HCT116 (cell line): ENCODE results near the gene PHF10. TPM values are rescaled to one million over a fixed set of nuclear protein-coding genes. Genes with fewer than 3 reads are reported as not detected.

Source experiments
- ATAC-seq: fragments of 200-7000 bp; cut with Tn5 transposase; 2 replicates; pipeline ENCODE4 v1.9.1; 2020; ENCODE audit warnings: mild to moderate bottlenecking, moderate library complexity
- BruUV-seq: library from RNA; stranded (reverse); fragments of 400-500 nt; replicated peaks from 2 replicates; lab custom pipeline; 2021; lab: Mats Ljungman, UMichigan
- CTCF ChIA-PET: fragments of 300-600 bp; sonication (Branson Sonifier 250); formaldehyde crosslinking; loops from one replicate; lab custom pipeline; 2021; ENCODE audit warnings: antibody characterized with exemption; lab: Charles Lee
- POLR2A ChIA-PET: fragments of 300-600, 350-600 bp; sonication (Branson Sonifier 250); formaldehyde crosslinking; loops from one replicate; lab custom pipeline; 2021; ENCODE audit warnings: antibody characterized with exemption; lab: Charles Lee
- RAD21 ChIA-PET, 2 experiments: fragments of 300-600 bp; sonication (Branson Sonifier 250); formaldehyde crosslinking; loops; one replicate each; lab custom pipeline; 2023; ENCODE audit warnings: low total read pairs in 2 of 2; ENCODE audit not compliant: uncharacterized antibody in 2 of 2, unreplicated experiment in 2 of 2, low non-redundant PET in 1 of 2; lab: Charles Lee
- DNase-seq: peaks from one replicate; pipeline ENCODE4 v3.0.0-alpha.2; 2010; ENCODE audit warnings: low read depth, low spot score
- H2AFZ ChIP-seq: fragments of 200-600 bp; shearing (Covaris generic), sonication (generic); 2 replicates; pipeline ENCODE4 v1.6.1; 2017; ENCODE audit warnings: low read depth, mixed run types, mixed read lengths, antibody characterized with exemption, low read length; ENCODE audit not compliant: poor library complexity, severe bottlenecking
- H3K27ac ChIP-seq: 2 replicates; pipeline ENCODE4 v1.5.1; 2012; ENCODE audit warnings: low read depth, low read length
- H3K27me3 ChIP-seq: fragments of 200-600 bp; sonication (generic); 2 replicates; pipeline ENCODE4 v1.6.1; 2016; ENCODE audit warnings: mixed run types, low read length, mixed read lengths; ENCODE audit not compliant: insufficient read depth
- H3K36me3 ChIP-seq, 2 experiments: fragments of 200-500 bp in 1 of 2; fragments of 200-600 bp in 1 of 2; sonication (Bioruptor generic) in 1 of 2; sonication (generic) in 1 of 2; 2 replicates each; pipeline versions ENCODE4 v1.5.1 to v1.6.1; 2014 to 2016; ENCODE audit warnings: low read length in 2 of 2, inconsistent platforms in 1 of 2, mixed read lengths in 1 of 2, mixed run types in 1 of 2; ENCODE audit not compliant: insufficient read depth in 2 of 2, control insufficient read depth in 1 of 2
- H3K4me1 ChIP-seq, 2 experiments: fragments of 200-600 bp in 1 of 2; sonication (generic) in 1 of 2; 2 replicates each; pipeline versions ENCODE4 v1.5.1 to v1.6.1; 2012 to 2017; ENCODE audit warnings: low read length in 2 of 2, inconsistent platforms in 1 of 2, mild to moderate bottlenecking in 1 of 2, mixed read lengths in 1 of 2, mixed run types in 1 of 2, moderate library complexity in 1 of 2; ENCODE audit not compliant: insufficient read depth in 2 of 2, control insufficient read depth in 1 of 2
- H3K4me2 ChIP-seq: fragments of 200-600 bp; sonication (generic); 2 replicates; pipeline ENCODE4 v1.6.1; 2017; ENCODE audit warnings: mixed run types, low read length, mixed read lengths
- H3K4me3 ChIP-seq, 2 experiments: fragments of 200-600 bp in 1 of 2; sonication (generic) in 1 of 2; replicated peaks in 1 of 2; 2 replicates each; pipeline ENCODE4 v1.5.1; 2011 to 2016; ENCODE audit warnings: low read length in 2 of 2, control low read depth in 1 of 2, low read depth in 1 of 2, mild to moderate bottlenecking in 1 of 2, mixed read lengths in 1 of 2, mixed run types in 1 of 2
- H3K79me2 ChIP-seq: fragments of 200-600 bp; sonication (generic); 2 replicates; pipeline ENCODE4 v1.6.1; 2017; ENCODE audit warnings: mild to moderate bottlenecking, mixed run types, low read length, moderate library complexity, mixed read lengths; ENCODE audit not compliant: insufficient read depth
- H3K9ac ChIP-seq: fragments of 200-600 bp; sonication (generic); 2 replicates; pipeline ENCODE4 v1.6.1; 2016; ENCODE audit warnings: low read length, mixed read lengths
- H3K9me2 ChIP-seq: fragments of 200-600 bp; sonication (generic), shearing (Covaris generic); 2 replicates; pipeline ENCODE4 v1.6.1; 2017; ENCODE audit warnings: mixed run types, mild to moderate bottlenecking, moderate library complexity; ENCODE audit not compliant: insufficient read depth
- H3K9me3 ChIP-seq, 2 experiments: fragments of 200-500 bp in 1 of 2; fragments of 200-600 bp in 1 of 2; sonication (Bioruptor generic) in 1 of 2; sonication (generic) in 1 of 2; 2 replicates each; pipeline ENCODE4 v1.6.1; 2014 to 2017; ENCODE audit warnings: low read length in 2 of 2, mixed read lengths in 2 of 2, inconsistent platforms in 1 of 2, low read depth in 1 of 2, mild to moderate bottlenecking in 1 of 2, mixed run types in 1 of 2, moderate library complexity in 1 of 2; ENCODE audit not compliant: control insufficient read depth in 1 of 2, insufficient read depth in 1 of 2
- H4K20me1 ChIP-seq: fragments of 200-600 bp; sonication (generic), shearing (Covaris generic); 2 replicates; pipeline ENCODE4 v1.6.1; 2017; ENCODE audit warnings: mixed run types, mild to moderate bottlenecking, moderate library complexity; ENCODE audit not compliant: insufficient read depth
- CBX3 ChIP-seq: IDR thresholded peaks from 2 replicates; pipeline ENCODE4 v1.6.1; 2012; ENCODE audit warnings: low read depth
- CEBPB ChIP-seq: IDR thresholded peaks from 2 replicates; pipeline ENCODE4 v1.6.1; 2012; ENCODE audit warnings: low read depth
- EGR1 ChIP-seq: IDR thresholded peaks from 2 replicates; pipeline ENCODE4 v1.6.1; 2012; ENCODE audit warnings: low read depth
- EZH2 ChIP-seq: fragments of 200-600 bp; sonication (generic); IDR thresholded peaks from 2 replicates; pipeline ENCODE4 v1.6.1; 2017; ENCODE audit warnings: antibody characterized with exemption, mixed run types
- FOSL1 ChIP-seq: IDR thresholded peaks from 2 replicates; pipeline ENCODE4 v1.6.1; 2012; ENCODE audit warnings: low read depth
- JUND ChIP-seq: IDR thresholded peaks from 2 replicates; pipeline ENCODE4 v1.6.1; 2012
- MAX ChIP-seq: IDR thresholded peaks from 2 replicates; pipeline ENCODE4 v1.6.1; 2012
- POLR2A ChIP-seq: IDR thresholded peaks from 2 replicates; pipeline ENCODE4 v1.7.0; 2011; ENCODE audit warnings: borderline replicate concordance; ENCODE audit not compliant: insufficient read depth, insufficient read length; ENCODE audit errors: extremely low read depth
- POLR2AphosphoS5 ChIP-seq: IDR thresholded peaks from 2 replicates; pipeline ENCODE4 v1.6.1; 2011; ENCODE audit warnings: mild to moderate bottlenecking, low read depth, low read length, moderate library complexity
- RAD21 ChIP-seq: IDR thresholded peaks from 2 replicates; pipeline ENCODE4 v1.6.1; 2012; ENCODE audit warnings: low read depth, mild to moderate bottlenecking
- SIN3A ChIP-seq: IDR thresholded peaks from 2 replicates; pipeline ENCODE4 v1.6.1; 2012; ENCODE audit warnings: low read depth
- SRF ChIP-seq: IDR thresholded peaks from 2 replicates; pipeline ENCODE4 v1.6.1; 2012; ENCODE audit warnings: low read depth
- TCF7L2 ChIP-seq: IDR thresholded peaks from 2 replicates; pipeline ENCODE4 v1.7.0; 2011; ENCODE audit warnings: borderline replicate concordance, inconsistent platforms; ENCODE audit not compliant: insufficient read depth, insufficient read length; ENCODE audit errors: extremely low read depth
- YY1 ChIP-seq: IDR thresholded peaks from 2 replicates; pipeline ENCODE4 v1.6.1; 2011; ENCODE audit warnings: low read length, low read depth, moderate library complexity, mild to moderate bottlenecking; ENCODE audit not compliant: insufficient replicate concordance; ENCODE audit errors: extremely low read depth
- ZNF274 ChIP-seq: fragments of 200-500 bp; sonication (Bioruptor generic); IDR thresholded peaks from 2 replicates; pipeline ENCODE4 v1.6.1; 2014; ENCODE audit warnings: mild to moderate bottlenecking, low read depth, low read length, inconsistent platforms
- intact Hi-C: fragments of 100-400 bp; cut with micrococcal nuclease; formaldehyde crosslinking; loops from 2 replicates; pipeline ENCODE4 v1.10.0; 2022
- total RNA-seq: library from RNA; stranded (reverse); gene quantifications from one replicate; pipeline ENCODE4 v1.2.1, GENCODE V29; 2021; ENCODE audit not compliant: unreplicated experiment
- TF ChIP-seq, protein P1 (sequence below): IDR thresholded peaks from 2 replicates; pipeline ENCODE4 v1.6.1; 2012
- TF ChIP-seq, protein P2 (sequence below): IDR thresholded peaks from 2 replicates; pipeline ENCODE4 v1.6.1; 2012; ENCODE audit warnings: low read depth
- TF ChIP-seq, protein P3 (sequence below), 3 experiments: fragments of 200-600 bp in 1 of 3; sonication (generic) in 1 of 3; IDR thresholded peaks in 2 of 3; conservative IDR thresholded peaks in 1 of 3; 2 replicates each; pipeline ENCODE4 v1.5.1; 2012 to 2017; ENCODE audit warnings: low read depth in 2 of 3, low read length in 2 of 3, antibody characterized with exemption in 1 of 3, borderline replicate concordance in 1 of 3, control low read depth in 1 of 3, mild to moderate bottlenecking in 1 of 3, mixed read lengths in 1 of 3, mixed run types in 1 of 3, moderate library complexity in 1 of 3; ENCODE audit not compliant: insufficient read depth in 1 of 3

PHF10 gene
- total RNA-seq, 1 experiment from 2014 or later, result 45.5 TPM

DNA sequence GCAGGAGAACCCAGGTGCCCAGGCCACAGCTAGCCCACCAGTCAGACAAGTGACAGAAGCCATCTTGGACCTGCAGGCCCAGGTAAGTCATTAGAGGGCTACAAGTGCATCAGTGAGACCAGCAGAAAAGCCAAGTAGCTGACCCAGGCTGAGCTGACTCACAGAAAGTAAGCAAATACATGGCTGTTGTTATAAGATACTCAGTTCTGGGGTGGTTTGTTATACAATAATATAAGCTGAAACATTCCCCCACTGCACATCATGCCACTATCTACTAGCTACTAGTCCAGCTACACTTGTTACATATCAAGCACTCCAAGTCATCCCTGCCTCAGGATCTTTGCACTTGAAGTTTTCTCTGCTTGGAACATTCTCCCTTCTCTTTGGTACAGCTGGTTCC is 17.0 kb upstream of the PHF10 start:
- TF ChIP-seq, protein P1, sequence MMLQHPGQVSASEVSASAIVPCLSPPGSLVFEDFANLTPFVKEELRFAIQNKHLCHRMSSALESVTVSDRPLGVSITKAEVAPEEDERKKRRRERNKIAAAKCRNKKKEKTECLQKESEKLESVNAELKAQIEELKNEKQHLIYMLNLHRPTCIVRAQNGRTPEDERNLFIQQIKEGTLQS, result no peak
- TF ChIP-seq SRF (no peak), ZNF274 (no peak), CEBPB (no peak), TCF7L2 (no peak), MAX (no peak), YY1 (no peak), RAD21 (no peak), JUND (no peak), POLR2A (no peak), POLR2AphosphoS5 (no peak), SIN3A (no peak), FOSL1 (no peak), CBX3 (no peak), EGR1 (no peak), EZH2 (no peak)
- TF ChIP-seq, protein P2, sequence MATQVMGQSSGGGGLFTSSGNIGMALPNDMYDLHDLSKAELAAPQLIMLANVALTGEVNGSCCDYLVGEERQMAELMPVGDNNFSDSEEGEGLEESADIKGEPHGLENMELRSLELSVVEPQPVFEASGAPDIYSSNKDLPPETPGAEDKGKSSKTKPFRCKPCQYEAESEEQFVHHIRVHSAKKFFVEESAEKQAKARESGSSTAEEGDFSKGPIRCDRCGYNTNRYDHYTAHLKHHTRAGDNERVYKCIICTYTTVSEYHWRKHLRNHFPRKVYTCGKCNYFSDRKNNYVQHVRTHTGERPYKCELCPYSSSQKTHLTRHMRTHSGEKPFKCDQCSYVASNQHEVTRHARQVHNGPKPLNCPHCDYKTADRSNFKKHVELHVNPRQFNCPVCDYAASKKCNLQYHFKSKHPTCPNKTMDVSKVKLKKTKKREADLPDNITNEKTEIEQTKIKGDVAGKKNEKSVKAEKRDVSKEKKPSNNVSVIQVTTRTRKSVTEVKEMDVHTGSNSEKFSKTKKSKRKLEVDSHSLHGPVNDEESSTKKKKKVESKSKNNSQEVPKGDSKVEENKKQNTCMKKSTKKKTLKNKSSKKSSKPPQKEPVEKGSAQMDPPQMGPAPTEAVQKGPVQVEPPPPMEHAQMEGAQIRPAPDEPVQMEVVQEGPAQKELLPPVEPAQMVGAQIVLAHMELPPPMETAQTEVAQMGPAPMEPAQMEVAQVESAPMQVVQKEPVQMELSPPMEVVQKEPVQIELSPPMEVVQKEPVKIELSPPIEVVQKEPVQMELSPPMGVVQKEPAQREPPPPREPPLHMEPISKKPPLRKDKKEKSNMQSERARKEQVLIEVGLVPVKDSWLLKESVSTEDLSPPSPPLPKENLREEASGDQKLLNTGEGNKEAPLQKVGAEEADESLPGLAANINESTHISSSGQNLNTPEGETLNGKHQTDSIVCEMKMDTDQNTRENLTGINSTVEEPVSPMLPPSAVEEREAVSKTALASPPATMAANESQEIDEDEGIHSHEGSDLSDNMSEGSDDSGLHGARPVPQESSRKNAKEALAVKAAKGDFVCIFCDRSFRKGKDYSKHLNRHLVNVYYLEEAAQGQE, result no peak
- TF ChIP-seq, protein P3, sequence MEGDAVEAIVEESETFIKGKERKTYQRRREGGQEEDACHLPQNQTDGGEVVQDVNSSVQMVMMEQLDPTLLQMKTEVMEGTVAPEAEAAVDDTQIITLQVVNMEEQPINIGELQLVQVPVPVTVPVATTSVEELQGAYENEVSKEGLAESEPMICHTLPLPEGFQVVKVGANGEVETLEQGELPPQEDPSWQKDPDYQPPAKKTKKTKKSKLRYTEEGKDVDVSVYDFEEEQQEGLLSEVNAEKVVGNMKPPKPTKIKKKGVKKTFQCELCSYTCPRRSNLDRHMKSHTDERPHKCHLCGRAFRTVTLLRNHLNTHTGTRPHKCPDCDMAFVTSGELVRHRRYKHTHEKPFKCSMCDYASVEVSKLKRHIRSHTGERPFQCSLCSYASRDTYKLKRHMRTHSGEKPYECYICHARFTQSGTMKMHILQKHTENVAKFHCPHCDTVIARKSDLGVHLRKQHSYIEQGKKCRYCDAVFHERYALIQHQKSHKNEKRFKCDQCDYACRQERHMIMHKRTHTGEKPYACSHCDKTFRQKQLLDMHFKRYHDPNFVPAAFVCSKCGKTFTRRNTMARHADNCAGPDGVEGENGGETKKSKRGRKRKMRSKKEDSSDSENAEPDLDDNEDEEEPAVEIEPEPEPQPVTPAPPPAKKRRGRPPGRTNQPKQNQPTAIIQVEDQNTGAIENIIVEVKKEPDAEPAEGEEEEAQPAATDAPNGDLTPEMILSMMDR (IDR thresholded peaks at IDR 0.05 in 2 of 3, conservative IDR thresholded peaks at IDR 0.05 in 1 of 3; ENCODE audit: borderline replicate concordance in 1 of 3, insufficient read depth in 1 of 3, low read depth in 2 of 3, low read length in 2 of 3), result no peak
- TF ChIP-seq, all 23 proteins: peak for 0
- Histone ChIP-seq H3K9me3 (peaks cover 0 to 5% of the 10 kb centered on the region in 2 experiments; a peak in 1 of 4 replicates), H3K36me3 (no peaks in the 10 kb centered on the region), H3K4me2 (no peak overlapping the region), H2AFZ (no peak overlapping the region), H3K27ac (no peak overlapping the region), H3K27me3 (no peaks in the 10 kb centered on the region), H3K9me2 (no peaks in the 10 kb centered on the region), H3K4me3 (no peak overlapping the region), H3K4me1 (no peaks in the 10 kb centered on the region), H3K79me2 (no peaks in the 10 kb centered on the region), H3K9ac (no peak overlapping the region), H4K20me1 (no peaks in the 10 kb centered on the region)
- DNase-seq (no peak), ATAC-seq (no peak)
- no TSS peak for BruUV-seq
- intact Hi-C loops, result no loop called here
- POLR2A ChIA-PET, result no interaction called here
- RAD21 ChIA-PET, result no interaction called here
- CTCF ChIA-PET, result no interaction called here
